ENCODE measurements around the gene ULK3.

The ULK3 gene

GRCh38 chr15:74864296-74864695 is 21.3 kb upstream of the ULK3 start:
- Histone ChIP-seq H3K9ac (peak overlapping the region in 1 of 11 experiments; percentile 28; a peak in 1 of 22 replicates), H3K4me2 (peak overlapping the region in 7 of 11 experiments; percentile 15 to 98 (median 49); a peak in 11 of 22 replicates), H3K27me3 (no peaks in the 10 kb centered on the region), H3K9me3 (replicated peaks in 1 of 11) (peaks cover 0 to 14% (median 9%) of the 10 kb centered on the region in 11 experiments; a peak in 10 of 22 replicates), H3K4me3 (no peak overlapping the region), H3K36me3 (peaks cover 5 to 44% (median 27%) of the 10 kb centered on the region in 11 experiments; a peak in 19 of 22 replicates), H3K4me1 (peaks cover 62 to 89% (median 82%) of the 10 kb centered on the region in 10 experiments), H4K20me1 (peaks cover 26 to 98% (median 56%) of the 10 kb centered on the region in 11 experiments; a peak in 20 of 22 replicates), H3K27ac (peak overlapping the region in 3 of 11 experiments; percentile 1 to 35 (median 28); a peak in 3 of 22 replicates)
- TF ChIP-seq Cebpa-rat (IDR thresholded peaks at IDR 0.05) = no peak

- Histone ChIP-seq H3K27ac (peak overlapping the region in 8 of 11 experiments; percentile 1 to 47 (median 14); a peak in 10 of 22 replicates), H3K9ac (peak overlapping the region in 5 of 11 experiments; percentile 0 to 31 (median 12); a peak in 3 of 22 replicates), H3K4me1 (peaks cover 62 to 89% (median 82%) of the 10 kb centered on the region in 10 experiments), H3K4me3 (no peak overlapping the region), H3K27me3 (no peaks in the 10 kb centered on the region), H3K4me2 (peak overlapping the region in 4 of 11 experiments; percentile 27 to 96 (median 58); a peak in 7 of 22 replicates), H3K9me3 (replicated peaks in 1 of 11) (peaks cover 0 to 14% (median 9%) of the 10 kb centered on the region in 11 experiments; a peak in 10 of 22 replicates), H3K36me3 (peaks cover 5 to 41% (median 22%) of the 10 kb centered on the region in 11 experiments; a peak in 18 of 22 replicates), H4K20me1 (peaks cover 32 to 98% (median 62%) of the 10 kb centered on the region in 11 experiments; a peak in 20 of 22 replicates)
- TF ChIP-seq Cebpa-rat (IDR thresholded peaks at IDR 0.05) = no peak
Measured at GRCh38 chr15:74863239-74864056, 20.5 kb upstream of the ULK3 start.

DNA sequence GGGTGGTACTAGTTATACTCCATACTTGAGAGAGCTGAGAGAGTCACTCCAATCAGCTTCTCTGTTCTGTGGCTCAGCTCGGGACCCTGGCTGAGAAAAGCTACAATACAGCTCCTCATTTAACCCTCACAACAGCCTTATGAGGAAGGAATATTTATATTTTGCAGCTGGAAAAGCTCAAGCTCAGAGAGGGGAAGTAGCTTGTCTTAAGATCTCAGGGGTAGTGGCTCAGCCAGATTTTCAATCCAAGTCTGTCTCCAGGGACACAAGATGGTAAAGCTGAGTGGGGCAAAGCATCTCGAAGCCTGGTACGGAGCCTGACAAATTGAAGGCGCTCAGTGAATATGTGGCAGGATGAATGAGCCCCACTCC is 15.4 kb upstream of the ULK3 start:
- Histone ChIP-seq H3K9me3 (replicated peaks in 1 of 11) (no peaks in the 10 kb centered on the region), H3K36me3 (peaks cover 5 to 40% (median 17%) of the 10 kb centered on the region in 11 experiments), H3K4me2 (peak overlapping the region; percentile 84 to 94 (median 88)), H3K4me1 (peaks cover 72 to 89% (median 83%) of the 10 kb centered on the region in 10 experiments), H3K27ac (peak overlapping the region; percentile 42 to 81 (median 70); a peak in 21 of 22 replicates), H3K4me3 (no peak overlapping the region), H3K27me3 (no peaks in the 10 kb centered on the region), H3K9ac (peak overlapping the region; percentile 26 to 67 (median 51); a peak in 17 of 22 replicates), H4K20me1 (peaks cover 60 to 100% (median 95%) of the 10 kb centered on the region in 11 experiments; a peak in 20 of 22 replicates)
- TF ChIP-seq Cebpa-rat (IDR thresholded peaks at IDR 0.05) = no peak

- Histone ChIP-seq H3K27ac (peak overlapping the region; percentile 42 to 81 (median 70); a peak in 21 of 22 replicates), H3K27me3 (no peaks in the 10 kb centered on the region), H3K9ac (peak overlapping the region; percentile 26 to 67 (median 51); a peak in 19 of 22 replicates)
Measured at GRCh38 chr15:74857671-74858368, 14.9 kb upstream of the ULK3 start.

GRCh38 chr15:74857082-74857655 is 14.2 kb upstream of the ULK3 start:
- H3K27ac ChIP-seq = peak overlapping the region; percentile 42 to 81 (median 67); a peak in 18 of 22 replicates
- peak overlapping the region in 9 of 11 experiments; percentile 7 to 67 (median 54); a peak in 13 of 22 replicates for H3K9ac ChIP-seq

More at GRCh38 chr15:74857671-74858368, 14.9 kb upstream of the ULK3 start:
- H3K4me2 ChIP-seq = peak overlapping the region; percentile 84 to 94 (median 88)
- H3K9me3 ChIP-seq (replicated peaks in 1 of 11) = no peaks in the 10 kb centered on the region
- peaks cover 62 to 100% (median 95%) of the 10 kb centered on the region in 11 experiments; a peak in 20 of 22 replicates for H4K20me1 ChIP-seq
- peaks cover 10 to 40% (median 17%) of the 10 kb centered on the region in 11 experiments for H3K36me3 ChIP-seq
- no peak overlapping the region; a peak in 1 of 20 replicates for H3K4me3 ChIP-seq
- H3K4me1 ChIP-seq = peaks cover 76 to 89% (median 78%) of the 10 kb centered on the region in 10 experiments
- no peak for TF ChIP-seq Cebpa-rat (IDR thresholded peaks at IDR 0.05)

DNA sequence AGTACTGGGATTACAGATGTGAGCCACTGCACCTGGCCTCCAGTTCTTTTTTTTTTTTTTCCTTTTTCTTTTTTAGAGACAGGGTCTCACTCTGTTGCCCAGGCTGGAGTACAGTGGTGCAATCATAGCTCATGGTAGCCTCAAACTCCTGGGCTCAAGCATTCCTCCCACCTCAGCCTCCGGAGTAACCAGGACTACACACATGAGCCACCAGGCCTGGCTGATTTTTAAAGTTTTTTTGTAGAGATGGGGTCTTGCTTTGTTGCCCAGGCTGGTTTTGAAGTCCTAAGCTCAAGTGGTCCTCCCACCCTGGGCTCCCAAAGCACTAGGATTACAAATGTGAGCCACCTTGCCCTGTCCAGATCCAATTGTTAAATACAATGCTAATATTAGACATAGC is 13.6 kb upstream of the ULK3 start:
- peak overlapping the region in 10 of 11 experiments; percentile 20 to 81 (median 62); a peak in 16 of 22 replicates for H3K27ac ChIP-seq
- H4K20me1 ChIP-seq = peaks cover 69 to 100% (median 96%) of the 10 kb centered on the region in 11 experiments; a peak in 20 of 22 replicates
- H3K4me1 ChIP-seq = peaks cover 76 to 87% (median 80%) of the 10 kb centered on the region in 10 experiments
- TF ChIP-seq Cebpa-rat (IDR thresholded peaks at IDR 0.05) = no peak
- H3K9me3 ChIP-seq (replicated peaks in 1 of 11) = no peaks in the 10 kb centered on the region
- no peaks in the 10 kb centered on the region for H3K27me3 ChIP-seq
- no peak overlapping the region for H3K4me3 ChIP-seq
- H3K36me3 ChIP-seq = peaks cover 23 to 50% (median 28%) of the 10 kb centered on the region in 11 experiments
- peak overlapping the region; percentile 84 to 94 (median 88) for H3K4me2 ChIP-seq
- H3K9ac ChIP-seq = peak overlapping the region in 5 of 11 experiments; percentile 7 to 67 (median 19); a peak in 3 of 22 replicates

More at GRCh38 chr15:74857082-74857655, 14.2 kb upstream of the ULK3 start:
- Histone ChIP-seq H3K9me3 (replicated peaks in 1 of 11) (no peaks in the 10 kb centered on the region), H3K27me3 (no peaks in the 10 kb centered on the region), H3K4me3 (no peak overlapping the region; a peak in 1 of 20 replicates), H3K4me1 (peaks cover 76 to 88% (median 81%) of the 10 kb centered on the region in 10 experiments), H3K36me3 (peaks cover 16 to 45% (median 22%) of the 10 kb centered on the region in 11 experiments), H3K4me2 (peak overlapping the region; percentile 84 to 94 (median 88)), H4K20me1 (peaks cover 65 to 100% (median 96%) of the 10 kb centered on the region in 11 experiments; a peak in 20 of 22 replicates)
- TF ChIP-seq Cebpa-rat (IDR thresholded peaks at IDR 0.05) = no peak

DNA sequence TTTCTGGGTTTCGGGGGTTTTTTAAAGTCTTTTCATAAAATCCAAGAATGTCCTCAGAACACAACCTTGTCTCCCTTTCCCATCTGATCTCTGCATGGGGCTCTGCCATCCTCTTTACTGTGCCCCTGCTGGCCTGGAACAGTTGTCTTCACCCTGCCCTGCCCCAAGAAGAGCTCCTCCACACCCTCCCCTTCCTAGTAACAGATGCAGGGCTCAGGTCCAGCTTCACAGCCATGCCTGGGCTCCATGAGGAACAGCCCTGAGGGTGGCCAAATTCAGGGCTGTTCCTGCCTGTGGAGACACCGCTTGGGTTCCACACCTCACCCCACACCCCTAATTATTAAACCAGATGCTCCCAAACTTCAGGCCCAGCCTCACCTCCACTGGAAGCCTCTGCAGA is 12.9 kb upstream of the ULK3 start:
- Histone ChIP-seq H4K20me1 (peaks cover 69 to 100% (median 91%) of the 10 kb centered on the region in 11 experiments; a peak in 20 of 22 replicates), H3K4me2 (peak overlapping the region; percentile 84 to 94 (median 88)), H3K4me1 (peaks cover 70 to 83% (median 77%) of the 10 kb centered on the region in 10 experiments), H3K27me3 (no peaks in the 10 kb centered on the region), H3K9ac (peak overlapping the region in 5 of 11 experiments; percentile 11 to 54 (median 42); a peak in 4 of 22 replicates), H3K27ac (peak overlapping the region in 8 of 11 experiments; percentile 18 to 81 (median 64); a peak in 13 of 22 replicates), H3K36me3 (peaks cover 30 to 50% (median 35%) of the 10 kb centered on the region in 11 experiments), H3K9me3 (replicated peaks in 1 of 11) (no peaks in the 10 kb centered on the region), H3K4me3 (no peak overlapping the region)
- no peak for TF ChIP-seq Cebpa-rat (IDR thresholded peaks at IDR 0.05)

All from BLaER1 treated with 17β-estradiol and CSF1 and Interleukin-3, amounts not matched to agents 10 nM and 100 nM (cell line).